Measurements from ENCODE around the gene IL26.

GRCh38 chr12:68178184-68178583 lies 47.4 kb downstream of the IL26 start:
- TF ChIP-seq POLR2A (IDR thresholded peaks at IDR 0.05), result no peak
- TF ChIP-seq, protein P1, sequence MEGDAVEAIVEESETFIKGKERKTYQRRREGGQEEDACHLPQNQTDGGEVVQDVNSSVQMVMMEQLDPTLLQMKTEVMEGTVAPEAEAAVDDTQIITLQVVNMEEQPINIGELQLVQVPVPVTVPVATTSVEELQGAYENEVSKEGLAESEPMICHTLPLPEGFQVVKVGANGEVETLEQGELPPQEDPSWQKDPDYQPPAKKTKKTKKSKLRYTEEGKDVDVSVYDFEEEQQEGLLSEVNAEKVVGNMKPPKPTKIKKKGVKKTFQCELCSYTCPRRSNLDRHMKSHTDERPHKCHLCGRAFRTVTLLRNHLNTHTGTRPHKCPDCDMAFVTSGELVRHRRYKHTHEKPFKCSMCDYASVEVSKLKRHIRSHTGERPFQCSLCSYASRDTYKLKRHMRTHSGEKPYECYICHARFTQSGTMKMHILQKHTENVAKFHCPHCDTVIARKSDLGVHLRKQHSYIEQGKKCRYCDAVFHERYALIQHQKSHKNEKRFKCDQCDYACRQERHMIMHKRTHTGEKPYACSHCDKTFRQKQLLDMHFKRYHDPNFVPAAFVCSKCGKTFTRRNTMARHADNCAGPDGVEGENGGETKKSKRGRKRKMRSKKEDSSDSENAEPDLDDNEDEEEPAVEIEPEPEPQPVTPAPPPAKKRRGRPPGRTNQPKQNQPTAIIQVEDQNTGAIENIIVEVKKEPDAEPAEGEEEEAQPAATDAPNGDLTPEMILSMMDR (IDR thresholded peaks at IDR 0.05), result no peak
